Measurements from ENCODE around the gene ENO4. TPM values are rescaled to one million over a fixed set of nuclear protein-coding genes. Genes with fewer than 3 reads are reported as not detected.

Gene ENO4
- total RNA-seq, 1 donor from 2014 or later: 0.07 TPM

GRCh38 chr10:116882639-116883038, 33.3 kb downstream of the ENO4 start:
- Mint-ChIP-seq H3K4me1 (no peaks in the 10 kb centered on the region), H3K4me3 (no peak overlapping the region), H3K9me3 (no peaks in the 10 kb centered on the region), H3K27ac (no peak overlapping the region), H3K36me3 (ENCODE audit: low read depth) (no peaks in the 10 kb centered on the region), H3K27me3 (peaks cover 8% of the 10 kb centered on the region)
- no peak for ATAC-seq (ENCODE audit: low read depth)
- intact Hi-C loops (cut with micrococcal nuclease): no loop called here
- TF ChIP-seq CTCF (IDR thresholded peaks at IDR 0.05): no peak
- ChIA-PET CTCF (no interaction called here), POLR2A (no interaction called here)
- DNase-seq: no peak

GRCh38 chr10:116886772-116887171, 37.5 kb downstream of the ENO4 start:
- no peak overlapping the region for H3K4me3 Mint-ChIP-seq
- intact Hi-C loops (cut with micrococcal nuclease): no loop called here
- no peak for TF ChIP-seq CTCF (IDR thresholded peaks at IDR 0.05)
- CTCF ChIA-PET: no interaction called here
- no peak for DNase-seq
- no peaks in the 10 kb centered on the region for H3K9me3 Mint-ChIP-seq
- POLR2A ChIA-PET: no interaction called here
- ATAC-seq (ENCODE audit: low read depth): no peak
- no peak overlapping the region for H3K27ac Mint-ChIP-seq
- peaks cover 5% of the 10 kb centered on the region for H3K27me3 Mint-ChIP-seq
- H3K4me1 Mint-ChIP-seq: no peaks in the 10 kb centered on the region
- H3K36me3 Mint-ChIP-seq (ENCODE audit: low read depth): no peaks in the 10 kb centered on the region

- no peak for TF ChIP-seq CTCF (IDR thresholded peaks at IDR 0.05)
- DNase-seq (no peak), ATAC-seq (ENCODE audit: low read depth) (no peak)
- intact Hi-C loops (cut with micrococcal nuclease): no loop called here
- no peaks in the 10 kb centered on the region for H3K9me3 Mint-ChIP-seq
- ChIA-PET CTCF (no interaction called here), POLR2A (no interaction called here)
- H3K27me3 Mint-ChIP-seq: peaks cover 9% of the 10 kb centered on the region
- H3K4me3 Mint-ChIP-seq: no peak overlapping the region
- H3K36me3 Mint-ChIP-seq (ENCODE audit: low read depth): no peaks in the 10 kb centered on the region
- no peak overlapping the region for H3K27ac Mint-ChIP-seq
- H3K4me1 Mint-ChIP-seq: peaks cover 2% of the 10 kb centered on the region
Observed at GRCh38 chr10:116888380-116889055, 39.2 kb downstream of the ENO4 start.

GRCh38 chr10:116889066-116889465, 39.8 kb downstream of the ENO4 start:
- Mint-ChIP-seq H3K4me3 (no peak overlapping the region), H3K36me3 (ENCODE audit: low read depth) (no peaks in the 10 kb centered on the region), H3K9me3 (no peaks in the 10 kb centered on the region), H3K4me1 (peaks cover 2% of the 10 kb centered on the region), H3K27me3 (peaks cover 9% of the 10 kb centered on the region), H3K27ac (no peak overlapping the region)
- CTCF ChIA-PET: no interaction called here
- DNase-seq (no peak), ATAC-seq (ENCODE audit: low read depth) (no peak)
- intact Hi-C loops (cut with micrococcal nuclease): no loop called here
- POLR2A ChIA-PET: no interaction called here
- TF ChIP-seq CTCF (IDR thresholded peaks at IDR 0.05): no peak

GRCh38 chr10:116891208-116891607, 41.9 kb downstream of the ENO4 start:
- intact Hi-C loops (cut with micrococcal nuclease): no loop called here
- no peak overlapping the region for H3K27ac Mint-ChIP-seq
- H3K27me3 Mint-ChIP-seq: peaks cover 9% of the 10 kb centered on the region
- TF ChIP-seq CTCF (IDR thresholded peaks at IDR 0.05): no peak
- peaks cover 2% of the 10 kb centered on the region for H3K4me1 Mint-ChIP-seq
- H3K36me3 Mint-ChIP-seq (ENCODE audit: low read depth): no peaks in the 10 kb centered on the region
- no peaks in the 10 kb centered on the region for H3K9me3 Mint-ChIP-seq
- ChIA-PET POLR2A (no interaction called here), CTCF (interaction anchor here (1.7 kb wide), 1 partner anchor 284 kb away, joined by 3 read pairs; no protein-coding TSS in a partner anchor)
- ATAC-seq (ENCODE audit: low read depth) (no peak), DNase-seq (no peak)
- no peak overlapping the region for H3K4me3 Mint-ChIP-seq
